C4-2B (cell line): ENCODE measurements around the gene MEP1B.

Source experiments
- CTCF ChIP-seq: fragments of 450-650 bp; conservative IDR thresholded peaks from 2 replicates; pipeline ENCODE4 v1.5.1; 2017; ENCODE audit warnings: mild to moderate bottlenecking
- ZFX ChIP-seq: fragments of 450-650 bp; IDR thresholded peaks from 2 replicates; pipeline ENCODE4 v1.6.1; 2017

- TF ChIP-seq CTCF (no peak), ZFX (no peak)
Measured at GRCh38 chr18:32152705-32153448, 37.0 kb upstream of the MEP1B start.
